A549 treated with DMSO at 1 μM for 4 hours (cell line): ENCODE results near the gene SPCS3. TPM values are rescaled to one million over a fixed set of nuclear protein-coding genes. Genes with fewer than 3 reads are reported as not detected.

Experiments
- total RNA-seq: library from RNA; stranded (reverse); fragments of 200-300 nt; extraction: Qiagen RNA extraction; gene quantifications from 5 replicates; pipeline ENCODE4 v1.2.3, GENCODE V29; 2022; ENCODE audit warnings: low read depth

The SPCS3 gene
- total RNA-seq: 29.5 to 49.3 TPM (median 42.3 TPM) in 5 replicates

GRCh38 chr4:176319704-176320339 lies at the start of gene SPCS3:
SPCS3 (plus strand) TSS chr4:176319966; CDS start chr4:176320077, 111 bp downstream.

Other genes with a start within 250 kb of the SPCS3 start
- 0.07 to 0.55 TPM (median 0.17 TPM) in 4 of 5 replicates, not detected in the other for gene SPATA4, start 124.4 kb upstream of the SPCS3 start, total RNA-seq
- gene ASB5, start 50.7 kb upstream of the SPCS3 start, total RNA-seq: 0.06 to 0.10 TPM in 2 of 5 replicates, not detected in the others